ENCODE measurements around the gene UBIAD1. TPM values are rescaled to one million over a fixed set of nuclear protein-coding genes. Genes with fewer than 3 reads are reported as not detected.
"Not testable (repeated sequence)": the region's sequence is repeated elsewhere in the genome, so short reads cannot be mapped to it uniquely, and the experiment has no call there.

Gene UBIAD1, protein sequence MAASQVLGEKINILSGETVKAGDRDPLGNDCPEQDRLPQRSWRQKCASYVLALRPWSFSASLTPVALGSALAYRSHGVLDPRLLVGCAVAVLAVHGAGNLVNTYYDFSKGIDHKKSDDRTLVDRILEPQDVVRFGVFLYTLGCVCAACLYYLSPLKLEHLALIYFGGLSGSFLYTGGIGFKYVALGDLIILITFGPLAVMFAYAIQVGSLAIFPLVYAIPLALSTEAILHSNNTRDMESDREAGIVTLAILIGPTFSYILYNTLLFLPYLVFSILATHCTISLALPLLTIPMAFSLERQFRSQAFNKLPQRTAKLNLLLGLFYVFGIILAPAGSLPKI
- 8.7 TPM for total RNA-seq

DNA sequence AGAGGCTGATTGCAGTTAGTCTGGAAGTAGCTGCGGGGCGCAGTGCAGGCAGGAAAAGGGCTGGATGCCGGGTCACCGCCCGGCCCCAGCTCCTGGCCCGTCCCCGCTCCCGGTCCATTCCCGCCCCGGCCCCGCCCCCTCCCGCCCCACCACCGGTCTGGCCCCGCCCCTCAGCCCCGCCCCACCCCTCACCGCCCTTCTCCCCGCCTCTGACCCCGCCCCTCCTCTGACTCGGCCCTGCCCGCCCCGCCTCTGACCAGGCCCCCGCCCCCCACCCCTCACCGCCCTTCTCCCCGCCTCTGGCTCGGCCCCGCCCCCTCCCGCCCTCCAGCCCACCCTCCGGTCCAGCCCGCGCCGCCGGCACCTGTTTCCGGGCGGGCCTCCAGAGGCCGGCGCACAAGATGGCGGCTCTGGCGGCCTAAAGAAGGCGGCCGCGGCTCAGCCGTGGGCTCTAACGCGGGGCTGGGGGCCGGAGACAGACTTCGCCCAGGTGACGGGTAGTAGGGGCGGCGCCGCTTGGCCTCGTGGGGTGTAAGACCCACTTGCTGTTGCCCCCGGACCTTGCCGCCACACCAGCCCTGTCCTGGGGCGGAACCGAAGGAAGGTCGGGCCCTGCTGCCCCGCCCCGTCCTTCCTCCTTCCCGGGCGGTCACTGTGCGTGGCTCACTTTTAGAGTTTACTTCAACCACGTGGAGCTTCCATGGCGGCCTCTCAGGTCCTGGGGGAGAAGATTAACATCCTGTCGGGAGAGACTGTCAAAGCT, at the start of gene UBIAD1:
Gene UBIAD1 (plus strand): TSS at position 367 of the 763 bp plus-strand sequence. CDS start 334 bp downstream, at position 701.
- peak; percentile 81 for DNase-seq

DNA sequence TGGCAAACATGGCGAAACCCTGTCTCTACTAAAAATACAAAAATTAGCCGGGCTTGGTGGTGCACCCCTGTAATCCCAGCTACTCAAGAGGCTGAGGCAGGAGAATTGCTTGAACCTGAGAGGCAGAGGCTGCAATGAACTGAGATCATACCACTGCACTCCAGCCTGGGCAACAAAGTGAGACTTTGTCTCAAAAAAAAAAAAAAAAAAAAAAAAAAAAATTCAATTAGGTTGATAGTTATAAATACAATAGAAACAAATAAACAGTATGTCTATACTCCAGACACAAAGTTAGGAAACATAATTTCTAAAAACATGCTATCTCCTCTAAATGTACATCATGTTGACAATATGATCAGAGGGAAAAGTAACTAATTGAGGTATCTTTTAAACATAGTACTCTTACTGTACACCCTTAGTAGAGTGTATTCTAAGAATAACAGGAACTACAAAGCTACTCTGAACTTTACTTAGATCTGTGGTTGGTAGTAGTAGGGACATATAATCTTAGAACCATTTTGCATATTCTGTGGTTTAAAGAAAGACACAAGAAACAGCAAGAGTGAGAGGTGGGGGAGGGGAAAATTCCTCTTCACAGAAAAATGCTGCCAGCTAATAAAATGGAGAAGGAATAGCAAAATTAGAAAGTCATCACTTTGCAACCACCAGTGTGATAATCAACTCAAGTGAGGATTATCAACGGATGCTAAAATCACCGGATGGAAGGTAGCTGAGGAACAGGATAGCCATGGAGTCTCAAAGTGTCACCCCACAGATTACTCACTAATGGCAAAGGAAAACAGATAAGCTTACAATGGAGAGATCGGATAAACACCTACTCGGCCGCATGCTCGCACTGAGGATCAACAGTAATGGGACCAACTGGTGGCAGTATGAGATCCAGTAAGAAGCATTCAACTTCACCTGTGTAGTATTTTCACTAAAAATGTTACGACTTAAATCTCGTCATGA, 45.6 kb upstream of the UBIAD1 start:
- no peak for DNase-seq

DNA sequence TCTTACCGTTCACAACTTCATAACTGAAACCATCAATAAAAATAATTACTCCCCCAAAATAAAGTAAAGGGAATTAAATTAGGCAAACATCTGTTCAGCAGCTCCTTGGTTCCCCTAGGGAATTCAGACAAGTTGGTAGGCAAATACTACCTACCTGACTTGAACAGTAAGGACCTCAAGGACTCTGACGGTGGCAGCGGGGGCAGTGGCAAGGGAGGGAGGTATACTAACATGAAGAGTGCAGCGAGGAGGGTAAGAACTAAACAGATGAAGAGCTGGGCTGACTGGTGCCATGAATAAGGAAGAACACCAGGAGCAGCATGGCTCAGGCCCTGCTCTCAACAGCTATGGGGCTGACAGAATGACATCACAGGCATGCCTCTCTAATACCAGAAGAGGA, 43.8 kb upstream of the UBIAD1 start:
- no peak for DNase-seq

DNA sequence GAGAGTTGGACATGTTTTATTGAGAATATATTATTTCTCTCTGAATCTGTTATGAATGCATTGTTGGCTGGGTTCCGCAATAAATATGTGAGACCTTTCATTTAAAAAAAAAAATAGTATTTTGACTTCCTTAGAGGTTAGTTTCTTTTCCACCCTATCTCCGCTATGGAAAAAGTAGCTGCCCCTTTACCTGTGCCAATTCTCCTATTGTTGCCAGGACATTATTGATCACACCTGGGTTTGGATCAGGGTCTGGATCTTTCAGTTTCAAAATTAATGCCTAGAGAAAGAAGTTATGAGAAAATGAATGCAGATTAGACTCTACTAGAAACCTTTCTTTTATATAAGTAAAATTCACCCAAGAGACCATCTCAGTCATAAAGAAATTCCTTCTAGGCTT, 39.8 kb upstream of the UBIAD1 start:
- no peak for DNase-seq

DNA sequence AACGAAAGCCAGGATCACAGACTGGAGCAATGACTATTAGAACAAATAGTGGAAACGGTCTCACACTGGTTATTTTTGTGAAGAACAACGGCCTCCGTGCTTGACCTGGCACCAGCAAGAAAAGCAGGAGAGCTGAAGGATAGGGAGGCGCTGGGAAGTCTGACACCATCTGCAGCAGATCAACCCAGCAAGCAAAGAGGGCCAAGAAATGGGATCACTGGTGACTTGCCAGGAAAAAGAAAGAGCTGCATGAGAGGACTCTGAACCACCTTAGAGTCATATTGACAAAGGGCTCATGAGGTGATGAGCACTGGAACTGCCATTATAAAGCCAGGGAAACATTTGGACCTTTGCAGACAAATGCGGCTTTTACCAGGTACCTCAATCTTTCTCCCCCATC, 35.6 kb upstream of the UBIAD1 start:
- no peak for DNase-seq

DNA sequence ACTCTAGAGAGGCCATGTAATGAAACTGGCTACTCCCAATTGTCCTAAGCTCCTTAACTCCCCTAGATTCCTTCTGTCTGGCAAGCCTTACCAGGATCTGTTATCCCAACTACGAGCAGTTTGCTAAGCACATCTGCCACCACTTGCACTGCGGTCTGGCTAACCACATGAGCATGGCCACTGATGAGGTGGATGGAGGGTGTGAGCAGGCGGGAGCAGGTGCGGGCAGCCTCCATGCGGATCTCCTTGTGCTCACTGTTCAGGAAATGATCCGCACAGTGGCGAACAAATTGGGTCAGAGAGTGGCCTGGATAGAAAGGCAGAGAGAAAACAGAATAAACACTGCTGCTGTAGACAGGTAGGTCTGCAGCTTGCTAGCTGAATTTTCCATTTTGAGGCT, 34.7 kb upstream of the UBIAD1 start:
- DNase-seq = no peak

DNA sequence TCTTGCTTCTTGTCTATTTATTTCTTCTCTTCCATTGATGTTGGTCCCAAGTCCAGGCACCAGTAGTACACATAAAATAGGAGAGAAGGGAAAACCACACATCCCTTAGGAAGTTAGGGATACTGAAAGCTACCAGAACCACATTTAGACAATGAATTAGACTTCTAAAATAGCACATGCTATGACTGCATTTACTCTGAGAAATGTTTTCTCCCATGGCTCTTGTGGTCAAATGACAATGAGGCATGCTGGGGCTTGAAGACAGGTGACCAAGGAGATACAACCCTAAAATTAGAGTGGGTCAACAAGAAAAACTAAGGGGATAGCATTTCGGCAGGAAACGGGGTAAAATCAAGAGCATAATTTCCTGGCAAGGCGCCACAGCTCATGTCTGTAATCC, 27.8 kb upstream of the UBIAD1 start:
- no peak for DNase-seq

DNA sequence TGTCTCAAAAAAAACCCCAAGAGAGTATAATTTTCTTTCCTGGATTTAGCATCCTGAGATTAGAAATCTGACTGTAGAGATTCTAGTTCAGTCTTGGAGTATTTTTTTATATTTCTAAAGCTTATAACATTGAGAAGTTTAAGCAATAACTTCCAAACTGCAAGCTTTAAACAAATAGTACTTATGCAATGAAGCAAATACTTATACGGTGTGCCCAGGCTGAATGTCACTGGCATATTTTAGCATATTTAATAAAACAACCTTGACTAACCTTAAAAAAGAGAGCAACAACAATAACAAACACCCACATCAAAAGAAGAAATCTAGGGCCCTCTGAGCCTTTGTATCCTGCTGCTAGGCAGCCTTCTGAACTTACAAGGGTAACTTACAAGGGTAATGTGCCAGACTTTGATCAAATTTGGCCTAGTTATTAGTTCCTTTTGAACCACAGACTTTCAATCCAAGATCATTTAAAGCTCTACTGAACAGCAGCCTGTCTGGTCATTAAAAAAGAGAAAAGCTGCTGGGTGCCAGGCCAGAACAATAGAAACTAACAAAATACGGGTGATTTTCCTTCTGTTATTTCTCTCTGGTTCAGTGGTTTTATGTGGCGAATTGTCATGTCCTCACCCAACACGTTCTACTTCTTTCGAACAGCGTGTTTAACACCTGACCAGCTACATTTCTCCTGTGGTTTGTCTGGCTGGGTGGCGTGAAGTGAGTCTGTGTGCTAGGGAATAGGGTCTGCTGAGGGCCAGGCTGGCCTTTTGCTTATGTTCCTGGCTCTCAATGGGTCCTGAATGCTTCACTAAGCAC, 26.9 kb upstream of the UBIAD1 start:
- DNase-seq = no peak

DNA sequence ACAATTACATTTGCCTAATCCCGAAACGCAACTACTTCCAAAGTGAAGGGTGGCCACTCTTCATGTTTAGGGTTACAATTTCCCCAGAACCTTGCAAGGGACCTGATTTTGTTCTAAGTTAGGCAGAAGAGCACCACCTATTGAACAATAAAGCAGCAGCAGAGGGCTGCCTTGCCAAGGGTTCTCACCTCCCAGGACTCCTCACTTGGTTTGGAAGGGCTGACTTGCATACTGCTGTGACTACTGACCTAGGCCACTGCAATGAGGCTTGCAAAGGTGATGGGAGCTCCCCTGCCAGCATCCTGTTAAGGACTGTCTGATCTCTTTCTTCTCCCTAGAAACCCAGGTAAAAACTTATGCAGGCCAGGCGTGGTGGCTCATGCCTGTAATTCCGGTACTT, 24.8 kb upstream of the UBIAD1 start:
- DNase-seq = no peak

DNA sequence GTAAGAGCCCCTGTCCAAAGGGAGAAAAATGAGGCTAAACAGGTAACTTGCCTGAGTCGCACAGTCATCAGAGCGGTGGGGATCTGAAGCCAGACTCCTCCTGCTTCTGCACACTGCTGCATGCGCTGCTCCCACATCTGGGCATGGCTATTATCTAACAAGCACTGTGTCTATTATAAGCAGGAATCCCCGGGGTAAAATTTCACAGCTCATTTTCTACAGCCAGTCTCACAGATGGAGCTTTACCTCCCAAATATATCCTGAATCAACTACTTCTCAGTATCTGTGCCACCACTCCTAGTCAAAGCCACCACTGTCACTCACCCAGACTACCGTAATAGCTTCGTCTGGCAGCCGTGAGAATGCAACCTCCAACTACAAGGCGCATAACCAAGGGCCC, 20.5 kb upstream of the UBIAD1 start:
- DNase-seq = no peak

DNA sequence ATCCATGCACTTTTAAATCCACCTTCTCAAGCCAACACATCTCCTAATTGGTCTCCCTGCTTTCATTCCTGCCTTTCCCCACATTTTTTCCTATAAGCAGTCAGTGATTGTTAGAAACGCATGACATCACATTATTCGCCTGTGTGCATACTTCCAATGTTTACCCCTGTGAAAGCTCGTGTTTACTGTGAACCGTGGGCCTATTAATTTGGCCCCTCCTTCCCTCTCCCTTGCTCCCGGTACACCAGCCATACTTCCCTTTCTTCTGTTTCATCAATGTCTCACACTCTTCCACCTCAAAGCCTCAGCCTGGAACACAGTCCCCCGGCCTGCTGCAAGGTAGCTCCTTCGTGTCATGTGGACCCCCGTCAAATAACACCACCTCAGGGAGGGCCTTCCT, 19.8 kb upstream of the UBIAD1 start:
- no peak for DNase-seq

DNA sequence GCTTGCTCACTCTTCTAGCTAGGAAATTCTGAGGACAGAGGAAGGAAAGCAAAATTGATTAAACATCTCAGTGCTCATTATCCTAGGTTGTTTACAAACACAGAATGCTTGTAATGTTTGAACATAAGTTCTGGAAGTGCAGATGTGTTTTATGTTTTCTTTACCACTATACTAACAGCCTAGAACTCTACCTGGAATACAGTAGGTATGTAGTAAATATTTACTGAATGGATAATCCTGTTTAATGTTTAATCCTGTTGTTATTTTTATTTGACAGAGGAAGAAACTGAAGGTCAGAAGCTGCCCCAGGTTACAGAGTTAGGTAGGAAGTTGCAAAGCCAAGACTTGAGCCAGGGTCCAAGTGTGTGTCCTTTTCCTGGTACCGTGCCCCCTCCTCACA, 16.7 kb upstream of the UBIAD1 start:
- no peak for DNase-seq

DNA sequence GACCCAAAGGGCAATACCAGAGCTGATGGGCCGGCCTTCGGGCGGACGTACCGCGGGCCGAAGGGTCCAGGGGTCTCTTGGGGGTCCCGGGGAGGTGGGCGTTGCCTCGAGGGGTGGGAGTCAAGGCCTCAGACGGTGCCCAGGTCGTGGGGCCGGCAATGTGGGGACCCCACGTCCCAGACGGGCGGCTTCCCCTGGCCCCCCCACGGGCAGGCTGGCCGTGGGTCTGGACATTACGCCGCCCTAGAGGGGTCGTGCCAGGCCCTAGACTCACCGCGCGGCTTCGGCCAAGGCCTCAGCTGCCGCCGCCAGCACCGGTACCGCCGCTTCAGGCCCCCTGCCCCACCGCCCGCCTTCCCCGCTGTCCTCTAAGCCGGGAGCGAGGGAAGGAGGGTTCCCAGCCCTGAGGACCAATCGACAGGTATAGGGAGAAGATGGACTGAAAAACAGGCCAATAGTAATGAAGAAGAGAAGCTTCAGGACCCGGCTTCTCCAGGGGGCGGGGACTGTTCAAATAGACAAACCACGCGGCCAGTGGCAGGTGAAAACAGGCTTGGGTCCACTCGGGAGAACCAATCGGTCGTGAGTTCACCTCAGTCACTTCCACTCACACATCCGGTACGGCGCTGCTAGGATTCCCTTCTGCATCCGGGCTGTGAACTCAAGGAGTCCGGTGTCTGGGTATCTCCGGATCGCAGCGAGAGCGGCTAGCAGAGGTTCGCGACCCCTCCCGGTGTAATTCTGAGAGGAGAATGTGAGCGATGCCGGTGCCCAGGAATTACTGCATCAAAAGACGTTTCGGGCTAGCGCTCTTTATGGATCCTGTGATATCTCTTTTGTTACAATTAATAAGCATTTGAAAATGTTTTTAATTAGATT, 10.6 kb upstream of the UBIAD1 start, which contains the start of gene MTOR:
Gene MTOR (minus strand): TSS at position 381 of the 879 bp plus-strand sequence. CDS start 3,142 bp downstream, outside the sequence.
- peak; percentile 99 for DNase-seq

DNA sequence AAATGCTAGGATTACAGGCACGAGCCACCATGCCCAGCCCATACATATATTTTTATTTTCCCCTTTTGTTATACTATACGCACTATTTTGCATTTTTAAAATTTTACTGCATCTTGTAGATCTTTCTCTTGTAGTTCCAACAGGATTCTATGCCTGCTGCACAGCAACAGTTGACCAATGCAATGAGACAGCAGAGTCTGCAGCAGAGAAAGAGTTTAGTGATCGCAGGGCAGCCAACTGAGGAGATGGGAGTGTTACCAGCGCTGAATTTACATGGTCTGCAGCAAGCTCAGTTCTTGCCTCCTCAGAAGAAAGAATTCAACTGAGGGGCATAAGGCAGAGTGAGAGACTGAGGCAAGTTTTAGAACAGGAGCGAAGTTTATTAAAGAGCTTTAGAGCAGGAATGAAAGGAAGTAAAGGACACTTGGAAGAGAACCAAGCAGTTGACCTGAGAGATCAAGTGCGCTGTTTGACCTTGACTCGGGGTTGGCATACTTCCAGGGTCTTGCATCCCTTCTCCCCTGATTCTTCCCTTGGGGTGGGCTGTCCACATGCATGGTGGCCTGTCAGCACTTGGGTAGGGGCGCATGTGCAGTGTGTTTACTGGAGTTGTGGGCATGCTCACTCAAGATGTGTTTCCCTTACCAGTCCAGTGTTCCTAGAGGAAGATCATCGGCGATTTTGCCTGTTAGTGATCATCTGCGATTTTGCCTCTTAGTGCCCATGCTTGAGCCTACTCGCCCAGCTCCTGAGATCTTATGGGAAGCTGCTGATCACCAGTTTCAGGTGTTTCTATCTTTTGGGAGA, 6.5 kb upstream of the UBIAD1 start:
- no peak for DNase-seq

DNA sequence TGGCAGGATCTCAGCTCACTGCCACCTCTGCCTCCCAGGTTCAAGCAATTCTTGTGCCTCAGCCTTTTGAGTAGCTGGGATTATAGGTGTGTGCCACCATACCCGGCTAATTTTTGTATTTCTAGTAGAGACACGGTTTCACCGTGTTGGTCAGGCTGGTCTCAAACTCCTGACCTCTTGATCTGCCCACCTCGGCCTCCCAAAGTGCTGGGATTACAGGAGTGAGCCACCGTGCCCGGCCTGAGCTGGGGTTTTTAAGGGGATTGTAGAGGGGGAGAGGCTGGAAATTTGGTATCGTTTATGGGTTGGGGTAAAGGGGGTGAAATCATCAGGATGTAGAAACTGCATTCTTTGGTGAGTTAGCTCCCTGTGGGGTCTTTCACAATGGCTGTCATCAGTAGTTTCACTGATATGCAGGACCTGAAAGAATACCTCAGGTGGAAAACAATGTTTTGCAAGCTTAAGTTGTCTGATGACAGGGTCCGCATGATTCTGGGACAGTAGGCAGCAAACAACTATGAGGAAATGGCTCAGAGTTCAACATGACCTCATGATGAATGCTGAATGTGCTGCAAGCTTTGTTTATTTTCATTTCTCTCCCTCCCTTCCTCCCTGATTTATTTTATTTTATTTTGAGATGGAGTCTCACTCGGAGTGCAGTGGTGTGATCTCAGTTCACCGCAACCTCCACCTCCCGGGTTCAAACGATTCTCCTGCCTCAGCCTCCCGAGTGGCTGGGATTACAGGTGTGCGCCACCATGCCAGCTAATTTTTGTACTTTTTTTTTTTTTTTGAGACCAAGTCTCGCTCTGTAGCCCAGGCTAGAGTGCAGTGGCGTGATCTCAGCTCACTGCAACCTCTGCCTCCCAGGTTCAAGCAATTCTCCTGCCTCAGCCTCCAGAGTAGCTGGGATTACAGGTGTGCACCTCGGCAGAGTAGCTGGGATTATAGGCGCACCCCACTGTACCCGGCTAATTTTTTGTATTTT, 5.4 kb upstream of the UBIAD1 start:
- not testable (repeated sequence) for DNase-seq

DNA sequence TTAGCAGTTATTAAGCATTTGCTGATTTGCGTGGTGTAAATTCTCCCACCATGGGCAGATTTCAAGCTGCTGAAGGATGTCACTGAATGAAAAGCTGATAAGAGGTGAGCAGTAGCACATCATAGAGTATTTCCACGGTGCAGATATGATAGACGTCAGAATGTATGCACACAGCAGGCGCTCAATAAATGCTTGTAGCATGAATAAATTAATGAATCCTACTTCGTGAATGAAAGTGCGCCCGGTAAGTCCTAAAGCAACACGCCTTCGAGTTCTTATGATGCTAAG, 510 bp upstream of the UBIAD1 start:
- DNase-seq = peak; percentile 50

DNA sequence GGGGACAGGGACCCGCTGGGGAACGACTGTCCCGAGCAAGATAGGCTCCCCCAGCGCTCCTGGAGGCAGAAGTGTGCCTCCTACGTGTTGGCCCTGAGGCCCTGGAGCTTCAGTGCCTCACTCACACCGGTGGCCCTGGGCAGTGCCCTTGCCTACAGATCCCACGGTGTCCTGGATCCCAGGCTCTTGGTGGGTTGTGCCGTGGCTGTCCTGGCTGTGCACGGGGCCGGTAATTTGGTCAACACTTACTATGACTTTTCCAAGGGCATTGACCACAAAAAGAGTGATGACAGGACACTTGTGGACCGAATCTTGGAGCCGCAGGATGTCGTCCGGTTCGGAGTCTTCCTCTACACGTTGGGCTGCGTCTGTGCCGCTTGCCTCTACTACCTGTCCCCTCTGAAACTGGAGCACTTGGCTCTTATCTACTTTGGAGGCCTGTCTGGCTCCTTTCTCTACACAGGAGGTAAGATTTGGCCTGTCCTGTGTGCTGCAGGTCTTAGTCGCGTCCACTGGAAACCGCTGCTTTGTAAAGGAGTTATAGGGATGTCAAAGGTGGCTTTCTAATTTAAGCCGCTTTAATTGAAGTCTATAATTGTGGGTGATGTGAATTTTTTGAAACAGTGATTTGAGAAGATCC, 717 bp downstream of the UBIAD1 start:
- DNase-seq = no peak

DNA sequence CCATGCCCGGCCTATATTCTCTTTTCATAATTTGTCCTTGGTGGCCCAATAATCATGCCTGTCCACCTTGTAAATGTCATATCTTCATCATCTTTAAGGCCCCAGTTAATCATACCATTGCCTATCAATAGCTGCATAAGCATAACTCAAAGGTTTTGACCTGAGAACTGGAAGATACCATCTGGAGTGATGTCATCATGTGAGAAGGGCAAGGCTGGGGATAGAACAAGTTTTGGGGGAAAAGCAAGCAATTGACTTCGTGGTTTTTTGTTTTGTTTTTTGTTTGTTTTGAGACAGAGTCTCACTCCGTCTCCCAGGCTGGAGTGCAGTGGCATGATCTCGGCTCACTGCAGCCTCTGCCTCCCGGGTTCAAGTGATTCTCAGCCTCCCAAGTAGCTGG, 6.2 kb downstream of the UBIAD1 start:
- no peak for DNase-seq

All from skin of body (tissue), 2 donors.